HG03354 (cell line): Measurements from ENCODE around the gene METAP2.
A peak's percentile ranks its signal among the peaks of the same experiment; 100 is the strongest.
"Not testable (repeated sequence)": the region's sequence is repeated elsewhere in the genome, so short reads cannot be mapped to it uniquely, and the experiment has no call there.

ENCODE experiments used
- ATAC-seq: cut with Tn5 transposase; IDR thresholded peaks from one replicate; pipeline ENCODE4 v1.9.1; 2021; ENCODE audit warnings: mild to moderate bottlenecking; ENCODE audit not compliant: unreplicated experiment, poor library complexity, severe bottlenecking

METAP2 gene

GRCh38 chr12:95460896-95461295 is 13.1 kb upstream of the METAP2 start:
- no peak for ATAC-seq

- ATAC-seq, result no peak
These were observed 11.9 kb upstream of the METAP2 start for GRCh38 chr12:95462081-95462480.

DNA sequence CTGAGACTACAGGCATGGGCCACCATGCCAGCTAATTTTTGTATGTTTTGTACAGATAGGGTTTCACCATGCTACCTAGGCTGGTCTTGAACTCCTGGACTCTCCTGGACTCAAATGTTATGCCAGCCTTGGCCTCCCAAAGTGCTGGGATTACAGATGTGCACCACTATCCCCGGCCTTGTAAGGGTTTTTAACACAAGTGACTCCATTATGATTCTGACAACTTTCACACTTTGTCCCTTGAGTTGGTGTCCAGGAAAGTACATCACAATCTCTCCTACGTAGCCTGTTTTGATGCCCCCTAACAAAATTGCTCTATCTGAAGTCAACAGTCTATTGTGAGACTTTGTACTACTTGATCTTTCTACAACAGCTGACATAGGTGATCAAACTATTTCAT is 11.4 kb upstream of the METAP2 start:
- ATAC-seq, result no peak

GRCh38 chr12:95463050-95463449 is 10.9 kb upstream of the METAP2 start:
- ATAC-seq, result no peak

GRCh38 chr12:95463776-95464175 is 10.2 kb upstream of the METAP2 start:
- not testable (repeated sequence) for ATAC-seq

DNA sequence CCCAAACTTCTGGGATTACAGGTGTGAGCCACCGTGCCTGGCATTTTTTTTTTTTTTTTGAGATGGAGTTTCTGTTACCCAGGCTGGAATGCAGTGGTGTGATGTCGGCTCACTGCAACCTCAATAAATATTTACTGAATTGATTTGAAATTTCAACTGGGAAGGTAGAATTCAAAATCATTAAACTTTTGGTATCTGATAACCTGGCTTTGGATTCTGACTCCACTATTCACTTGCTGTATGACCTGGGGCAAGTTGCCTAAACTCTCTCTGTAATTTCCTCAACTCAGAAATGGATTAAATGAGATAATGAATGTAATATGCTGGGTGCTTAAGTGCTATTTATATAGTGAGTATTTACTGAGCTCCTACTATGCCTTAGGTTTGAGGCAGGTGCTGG is 8.7 kb upstream of the METAP2 start:
- no peak for ATAC-seq

DNA sequence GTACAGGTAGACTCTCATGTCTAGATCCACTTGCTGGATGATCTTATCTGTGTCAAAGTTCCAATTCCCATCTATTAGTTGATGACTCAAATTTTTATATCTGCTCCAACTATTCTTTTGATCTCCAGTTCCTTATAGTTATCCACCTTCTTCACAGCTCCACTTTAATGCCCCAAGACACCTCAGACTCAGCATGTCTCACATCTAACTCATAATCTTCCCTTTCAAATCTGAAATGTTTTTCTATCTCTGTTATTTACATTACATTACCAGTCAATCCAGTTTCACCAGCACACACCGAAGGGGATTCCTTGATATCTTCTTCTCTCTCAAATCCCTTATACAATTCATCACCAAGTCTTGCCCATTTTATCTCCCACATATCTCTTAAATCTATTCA is 3.7 kb upstream of the METAP2 start:
- ATAC-seq, result no peak

DNA sequence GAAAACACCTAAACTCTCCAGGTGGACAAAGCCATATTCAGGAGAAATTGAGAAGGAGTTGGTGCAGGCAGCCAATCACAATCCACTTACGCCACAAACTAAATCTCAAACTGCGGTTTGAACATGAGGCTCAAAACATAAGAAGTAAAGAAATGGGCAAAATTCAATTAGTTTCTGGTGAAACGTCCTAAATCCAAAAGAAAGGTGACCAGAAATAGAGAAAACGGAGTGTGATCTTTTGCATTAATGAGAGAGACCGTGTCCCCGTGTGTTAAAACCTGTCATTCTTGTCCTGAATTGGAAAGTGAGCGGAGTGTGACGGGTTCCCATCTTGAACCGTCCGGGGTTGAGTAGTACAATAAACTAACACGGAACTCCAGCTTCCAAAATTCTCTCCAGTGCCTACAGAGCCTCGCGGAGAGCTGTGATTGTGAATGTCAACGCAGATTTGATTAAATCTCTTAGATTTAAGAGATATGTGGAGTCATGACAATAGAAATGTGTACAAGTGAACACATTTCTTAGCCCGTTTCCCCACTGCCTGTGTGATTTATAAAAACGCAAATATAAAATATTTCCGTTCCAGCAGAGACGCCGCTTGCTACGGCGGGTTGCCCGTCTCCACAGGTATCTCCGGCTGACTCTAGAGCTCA is 595 bp upstream of the METAP2 start:
- ATAC-seq, result peak; percentile 41

DNA sequence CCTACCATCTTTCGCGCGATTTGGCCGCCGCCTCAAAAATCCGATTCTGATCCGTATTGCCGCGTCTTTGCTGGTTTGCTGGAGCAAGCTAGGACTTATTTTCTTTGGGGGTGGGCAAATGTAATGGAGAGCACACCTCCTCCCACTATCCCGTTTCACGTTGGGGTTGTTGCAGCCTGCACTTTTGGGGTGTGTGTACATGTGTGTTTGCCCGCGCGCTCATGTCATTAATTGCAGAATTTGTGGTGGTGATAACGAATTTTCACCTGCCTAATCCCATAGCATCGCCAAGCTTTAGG is 657 bp downstream of the METAP2 start:
- ATAC-seq, result no peak

DNA sequence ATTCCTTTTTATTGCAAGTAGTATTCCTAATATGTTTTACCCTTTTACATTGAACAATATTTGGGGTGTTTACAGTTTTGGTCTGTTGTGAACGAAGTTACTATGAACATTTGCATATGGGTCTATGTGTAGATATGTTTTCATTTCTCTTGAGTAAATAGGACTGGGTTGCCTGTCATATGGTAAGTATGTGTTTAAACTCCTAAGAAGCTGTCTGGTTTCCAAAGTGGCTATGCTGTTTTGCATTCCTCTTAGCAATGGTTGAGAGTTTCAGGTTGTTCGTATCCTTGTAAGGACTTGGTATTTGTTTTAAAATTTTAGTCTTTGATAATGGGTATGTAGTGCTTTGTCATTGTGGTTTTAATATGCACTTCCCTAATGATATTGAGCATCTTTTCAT is 6.3 kb downstream of the METAP2 start:
- peak; percentile 66 for ATAC-seq

- ATAC-seq, result no peak
These were observed 7.1 kb downstream of the METAP2 start for GRCh38 chr12:95481072-95481471.

DNA sequence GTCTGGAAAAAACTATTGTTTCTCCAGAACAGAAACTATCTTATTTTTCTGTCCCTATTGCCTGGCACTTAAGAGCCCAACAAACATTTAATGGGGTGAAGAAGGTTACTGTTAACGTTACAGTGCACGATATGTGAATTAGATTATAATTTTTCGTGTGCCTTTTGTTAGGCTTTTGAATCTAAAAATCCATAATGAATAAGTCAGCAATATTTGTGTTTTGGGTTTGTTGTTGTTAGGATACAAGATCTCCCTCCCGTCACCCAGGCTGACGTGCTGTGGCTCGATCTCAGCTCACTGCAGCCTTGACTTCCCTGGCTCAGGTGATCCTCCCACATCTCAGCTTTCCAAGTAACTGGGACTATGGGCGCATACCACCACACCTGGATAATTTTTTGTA is 7.9 kb downstream of the METAP2 start:
- ATAC-seq, result no peak

- not testable (repeated sequence) for ATAC-seq
These were observed 8.6 kb downstream of the METAP2 start for GRCh38 chr12:95482564-95482963.

DNA sequence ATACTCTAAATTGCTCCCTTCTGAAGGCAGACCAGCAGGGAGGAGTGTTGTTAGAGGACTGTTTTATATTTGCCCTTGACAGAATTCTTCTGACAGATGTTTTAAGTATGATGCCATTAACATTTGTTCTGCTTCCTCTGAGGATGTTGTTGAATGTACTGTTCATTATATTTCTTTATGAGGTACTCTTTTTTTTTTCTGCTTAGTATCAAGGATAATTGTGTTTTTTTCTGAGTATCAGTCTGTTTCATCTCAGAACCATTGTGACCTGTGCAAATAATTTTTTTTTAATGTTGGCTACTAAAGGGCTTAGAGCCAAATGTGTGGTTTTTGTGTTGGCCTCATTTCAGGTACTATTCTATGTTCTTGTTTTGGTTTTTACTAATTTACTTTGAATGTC is 10.6 kb downstream of the METAP2 start:
- ATAC-seq, result no peak

- ATAC-seq, result no peak
These were observed 13.1 kb downstream of the METAP2 start for GRCh38 chr12:95487024-95487423.

- no peak for ATAC-seq
These were observed 18.5 kb downstream of the METAP2 start for GRCh38 chr12:95492462-95492861.

DNA sequence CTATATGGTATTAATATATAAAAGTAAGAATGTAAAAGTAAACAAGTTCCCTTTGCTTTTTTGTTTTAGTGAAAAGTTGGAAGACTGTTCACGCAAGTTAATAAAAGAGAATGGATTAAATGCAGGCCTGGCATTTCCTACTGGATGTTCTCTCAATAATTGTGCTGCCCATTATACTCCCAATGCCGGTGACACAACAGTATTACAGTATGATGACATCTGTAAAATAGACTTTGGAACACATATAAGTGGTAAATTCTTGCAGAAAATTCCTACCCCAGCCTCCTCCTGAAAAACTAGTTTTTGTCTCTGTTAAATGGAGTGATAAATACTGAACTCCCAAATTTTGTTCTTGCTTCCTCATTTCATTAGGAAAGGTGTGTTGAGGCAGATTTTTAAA is 20.9 kb downstream of the METAP2 start:
- ATAC-seq, result no peak

GRCh38 chr12:95495433-95495832 is 21.5 kb downstream of the METAP2 start:
- no peak for ATAC-seq

DNA sequence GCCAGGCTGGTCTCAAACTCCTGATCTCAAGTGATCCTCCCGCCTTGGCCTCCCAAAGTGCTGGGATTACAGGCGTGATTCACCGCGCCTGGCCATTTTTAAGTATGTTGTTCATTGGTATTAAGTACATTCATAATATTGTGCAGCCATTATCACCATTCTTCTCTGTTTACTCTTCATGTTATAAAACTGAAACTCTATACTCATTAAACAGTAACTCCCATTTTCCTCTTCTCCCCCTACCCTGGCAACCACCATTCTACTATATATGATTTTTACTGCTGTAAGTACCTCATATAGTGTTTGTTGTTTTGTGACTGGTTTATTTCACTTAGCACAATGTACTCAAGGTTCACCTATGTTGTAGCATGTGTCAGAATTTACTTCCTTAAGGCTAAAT is 23.1 kb downstream of the METAP2 start:
- no peak for ATAC-seq

DNA sequence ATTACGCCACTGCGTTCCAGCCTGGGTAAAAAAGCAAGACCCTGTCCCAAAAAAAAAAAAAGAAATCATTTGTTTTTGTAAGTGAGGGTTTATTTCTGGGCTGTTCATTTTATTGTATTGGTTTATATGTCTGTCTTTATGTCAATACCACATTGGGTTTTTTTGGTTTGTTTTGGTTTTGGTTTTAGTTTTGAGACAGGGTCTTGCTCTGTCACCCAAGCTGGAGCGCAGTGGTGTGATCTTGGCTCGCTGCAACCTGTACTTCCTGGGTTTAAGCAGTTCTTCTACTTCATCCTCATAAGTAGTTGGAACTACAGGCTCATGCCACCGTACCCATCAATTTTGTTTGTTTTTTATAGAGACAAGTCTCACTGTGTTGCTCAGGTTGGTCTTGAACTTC is 25.0 kb downstream of the METAP2 start:
- ATAC-seq, result no peak

DNA sequence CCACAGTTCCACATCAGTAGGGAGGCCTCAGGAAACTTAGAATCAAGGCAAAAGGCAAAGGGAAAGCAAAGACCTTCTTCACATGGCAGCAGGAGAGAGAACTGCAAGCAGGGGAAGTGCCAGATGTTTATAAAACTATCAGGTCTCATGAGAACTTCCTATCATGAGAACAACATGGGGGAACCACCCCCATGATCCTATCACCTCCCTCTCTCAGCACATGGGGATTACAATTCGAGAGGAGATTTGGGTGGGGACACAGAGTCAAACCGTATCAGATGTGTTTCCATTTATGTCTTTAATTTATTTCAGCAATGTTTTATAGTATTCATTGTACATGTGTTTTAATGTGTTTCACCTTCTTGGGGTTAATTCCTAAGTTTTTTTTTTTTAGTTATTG is 25.8 kb downstream of the METAP2 start:
- no peak for ATAC-seq

GRCh38 chr12:95504140-95504539 is 30.2 kb downstream of the METAP2 start:
- no peak for ATAC-seq
